Activated naive CD8-positive, alpha-beta T cell treated with anti-CD3 and anti-CD28 coated beads, Interleukin-2, amount 50 U/mL, for 16 hours (primary cell): ENCODE data around the gene RPA3.

Experiments used
- DNase-seq: peaks from one replicate; pipeline ENCODE4 v3.0.0-alpha.2; 2020; ENCODE audit warnings: low read depth, low spot score

The RPA3 gene

GRCh38 chr7:7718492-7718891 is at the start of gene RPA3:
RPA3 (minus strand) TSS chr7:7718607; CDS start chr7:7640418, 78,189 bp downstream.
- no peak for DNase-seq

- no peak for DNase-seq
These were observed 48.3 kb upstream of the RPA3 start for GRCh38 chr7:7766671-7767070.

GRCh38 chr7:7765422-7765821 is 47.0 kb upstream of the RPA3 start:
- DNase-seq = no peak

- no peak for DNase-seq
These were observed 46.4 kb upstream of the RPA3 start for GRCh38 chr7:7764520-7765396.

- DNase-seq = no peak
These were observed 43.8 kb upstream of the RPA3 start for GRCh38 chr7:7761974-7762779.

- DNase-seq = no peak
These were observed 43.0 kb upstream of the RPA3 start for GRCh38 chr7:7761340-7761973.

GRCh38 chr7:7757576-7757975 is 39.2 kb upstream of the RPA3 start:
- DNase-seq = no peak

- DNase-seq = no peak
These were observed 38.2 kb upstream of the RPA3 start for GRCh38 chr7:7756577-7756976.

GRCh38 chr7:7751243-7752092 is 33.1 kb upstream of the RPA3 start:
- no peak for DNase-seq

- DNase-seq = no peak
These were observed 32.3 kb upstream of the RPA3 start for GRCh38 chr7:7750571-7751242.

GRCh38 chr7:7746458-7746857 is 28.1 kb upstream of the RPA3 start:
- DNase-seq = no peak

GRCh38 chr7:7745966-7746365 is 27.6 kb upstream of the RPA3 start:
- no peak for DNase-seq

GRCh38 chr7:7745258-7745657 is 26.9 kb upstream of the RPA3 start:
- no peak for DNase-seq

GRCh38 chr7:7742223-7742622 is 23.8 kb upstream of the RPA3 start:
- DNase-seq = no peak

- DNase-seq = no peak
These were observed 21.6 kb upstream of the RPA3 start for GRCh38 chr7:7740037-7740355.

- no peak for DNase-seq
These were observed 21.0 kb upstream of the RPA3 start for GRCh38 chr7:7739204-7740036.

GRCh38 chr7:7738622-7739021 is 20.2 kb upstream of the RPA3 start:
- no peak for DNase-seq

- DNase-seq = no peak
These were observed 19.8 kb upstream of the RPA3 start for GRCh38 chr7:7738177-7738576.

GRCh38 chr7:7737674-7738073 is 19.3 kb upstream of the RPA3 start:
- no peak for DNase-seq

- no peak for DNase-seq
These were observed 18.3 kb upstream of the RPA3 start for GRCh38 chr7:7736671-7737070.
